Ectodermal cell (in vitro differentiated cells): Measurements from ENCODE around the gene GBX2.

Source experiments
- H3K27ac ChIP-seq: 2 replicates; pipeline ENCODE4 v1.7.0; 2013; ENCODE audit warnings: mild to moderate bottlenecking, low read depth, low read length; ENCODE audit not compliant: insufficient read depth, poor library complexity, severe bottlenecking
- H3K27me3 ChIP-seq: 2 replicates; pipeline ENCODE4 v1.7.0; 2013; ENCODE audit warnings: mild to moderate bottlenecking, low read length; ENCODE audit not compliant: insufficient read depth, control insufficient read depth, poor library complexity, severe bottlenecking
- H3K36me3 ChIP-seq: one replicate; pipeline ENCODE4 v1.7.0; 2013; ENCODE audit warnings: low read length; ENCODE audit not compliant: control insufficient read depth, insufficient read depth
- H3K4me1 ChIP-seq: one replicate; pipeline ENCODE4 v1.7.0; 2013; ENCODE audit warnings: low read length; ENCODE audit not compliant: control insufficient read depth, insufficient read depth
- H3K4me3 ChIP-seq: 2 replicates; pipeline ENCODE4 v1.7.0; 2013; ENCODE audit warnings: low read depth, low read length, control low read depth; ENCODE audit not compliant: insufficient read depth
- H3K9me3 ChIP-seq: 2 replicates; pipeline ENCODE4 v1.7.0; 2013; ENCODE audit warnings: mild to moderate bottlenecking, low read length, moderate library complexity; ENCODE audit not compliant: control insufficient read depth
- WGBS, 2 experiments: methylation state at CpG; one replicate each; pipeline ENCODE4 v1.1.7; 2013; ENCODE audit warnings: missing lambda C conversion rate in 2 of 2; 5-methylcytosine and 5-hydroxymethylcytosine counted together

GBX2 gene

GRCh38 chr2:236184701-236185100, 16.5 kb upstream of the GBX2 start:
- Histone ChIP-seq H3K4me1 (peaks cover 3% of the 10 kb centered on the region), H3K27ac (no peak overlapping the region), H3K9me3 (no peaks in the 10 kb centered on the region), H3K4me3 (no peak overlapping the region), H3K27me3 (peaks cover 13% of the 10 kb centered on the region), H3K36me3 (no peaks in the 10 kb centered on the region)
- 93 to 98% methylated on average over 4 of the region's 4 CpGs for WGBS, 2 experiments

- peaks cover 49% of the 10 kb centered on the region for H3K27me3 ChIP-seq
- WGBS, 2 experiments = 17 to 27% methylated on average over 4 to 9 of the region's 9 CpGs
Observed at GRCh38 chr2:236180831-236181453, 12.8 kb upstream of the GBX2 start.

GRCh38 chr2:236180076-236180816, 12.1 kb upstream of the GBX2 start:
- H3K4me3 ChIP-seq = no peak overlapping the region
- no peak overlapping the region for H3K27ac ChIP-seq
- no peaks in the 10 kb centered on the region for H3K9me3 ChIP-seq
- 40 to 42% methylated on average over 8 to 11 of the region's 12 CpGs for WGBS, 2 experiments
- H3K36me3 ChIP-seq = no peaks in the 10 kb centered on the region
- peaks cover 56% of the 10 kb centered on the region for H3K27me3 ChIP-seq
- peaks cover 11% of the 10 kb centered on the region for H3K4me1 ChIP-seq

More at GRCh38 chr2:236180831-236181453, 12.8 kb upstream of the GBX2 start:
- Histone ChIP-seq H3K4me1 (peaks cover 5% of the 10 kb centered on the region), H3K4me3 (no peak overlapping the region), H3K9me3 (no peaks in the 10 kb centered on the region), H3K27ac (no peak overlapping the region), H3K36me3 (no peaks in the 10 kb centered on the region)

GRCh38 chr2:236179236-236180075, 11.3 kb upstream of the GBX2 start:
- Histone ChIP-seq H3K36me3 (no peaks in the 10 kb centered on the region), H3K4me3 (no peak overlapping the region), H3K27ac (no peak overlapping the region), H3K4me1 (peaks cover 19% of the 10 kb centered on the region), H3K27me3 (peaks cover 64% of the 10 kb centered on the region), H3K9me3 (no peaks in the 10 kb centered on the region)
- WGBS, 2 experiments = 6 to 7% methylated on average over 59 of the region's 59 CpGs

GRCh38 chr2:236178890-236179235, 10.7 kb upstream of the GBX2 start:
- Histone ChIP-seq H3K4me3 (peak overlapping the region; percentile 39), H3K4me1 (peaks cover 24% of the 10 kb centered on the region), H3K27me3 (peaks cover 70% of the 10 kb centered on the region), H3K36me3 (no peaks in the 10 kb centered on the region), H3K9me3 (no peaks in the 10 kb centered on the region), H3K27ac (no peak overlapping the region)
- WGBS, 2 experiments = 8 to 10% methylated on average over 15 of the region's 15 CpGs

- peaks cover 76% of the 10 kb centered on the region for H3K27me3 ChIP-seq
- peak overlapping the region; percentile 39 for H3K4me3 ChIP-seq
- H3K36me3 ChIP-seq = no peaks in the 10 kb centered on the region
- 4 to 5% methylated on average over 65 of the region's 65 CpGs for WGBS, 2 experiments
- H3K4me1 ChIP-seq = peaks cover 30% of the 10 kb centered on the region
- H3K27ac ChIP-seq = no peak overlapping the region
- H3K9me3 ChIP-seq = no peaks in the 10 kb centered on the region
Observed at GRCh38 chr2:236177967-236178889, 10.0 kb upstream of the GBX2 start.

- Histone ChIP-seq H3K27ac (no peak overlapping the region), H3K9me3 (no peaks in the 10 kb centered on the region), H3K36me3 (no peaks in the 10 kb centered on the region), H3K4me3 (no peak overlapping the region), H3K27me3 (peaks cover 83% of the 10 kb centered on the region), H3K4me1 (peaks cover 32% of the 10 kb centered on the region)
- WGBS, 2 experiments = 39 to 41% methylated on average over 20 of the region's 20 CpGs
Observed at GRCh38 chr2:236177604-236177966, 9.4 kb upstream of the GBX2 start.

- H3K27ac ChIP-seq = no peak overlapping the region
- H3K4me1 ChIP-seq = peaks cover 38% of the 10 kb centered on the region
- 89 to 90% methylated on average over 19 to 21 of the region's 21 CpGs for WGBS, 2 experiments
- peaks cover 89% of the 10 kb centered on the region for H3K27me3 ChIP-seq
- no peaks in the 10 kb centered on the region for H3K9me3 ChIP-seq
- no peaks in the 10 kb centered on the region for H3K36me3 ChIP-seq
- H3K4me3 ChIP-seq = no peak overlapping the region
Observed at GRCh38 chr2:236176951-236177350, 8.8 kb upstream of the GBX2 start.

- Histone ChIP-seq H3K9me3 (no peaks in the 10 kb centered on the region), H3K4me3 (no peak overlapping the region), H3K27me3 (peaks cover 91% of the 10 kb centered on the region), H3K4me1 (peaks cover 42% of the 10 kb centered on the region), H3K36me3 (no peaks in the 10 kb centered on the region), H3K27ac (no peak overlapping the region)
- WGBS, 2 experiments = 30 to 32% methylated on average over 7 of the region's 7 CpGs
Observed at GRCh38 chr2:236176417-236176816, 8.2 kb upstream of the GBX2 start.
